Peyer's patch (tissue), 4 donors: ENCODE data around the gene AHSP. TPM values are rescaled to one million over a fixed set of nuclear protein-coding genes. Genes with fewer than 3 reads are reported as not detected.
A peak's percentile ranks its signal among the peaks of the same experiment; 100 is the strongest.
"Not testable (repeated sequence)": the region's sequence is repeated elsewhere in the genome, so short reads cannot be mapped to it uniquely, and the experiment has no call there.

Source experiments
- DNase-seq, 3 donors: peaks; one replicate each; pipeline ENCODE4 v3.0.0-alpha.2; 2017 to 2019
- H3K27ac ChIP-seq, 4 donors: fragments of 200-600 bp; sonication (generic); one replicate each; pipeline ENCODE4 v1.5.1; 2016 to 2019
- H3K27me3 ChIP-seq, 2 donors: fragments of 200-600 bp; sonication (generic); one replicate each; pipeline ENCODE4 v1.5.1; 2019
- H3K36me3 ChIP-seq, 3 donors: fragments of 200-600 bp; sonication (generic); one replicate each; pipeline ENCODE4 v1.5.1; 2016 to 2019
- H3K4me1 ChIP-seq, 4 donors: fragments of 200-600 bp; sonication (generic); one replicate each; pipeline ENCODE4 v1.5.1; 2016 to 2019
- H3K4me3 ChIP-seq, 4 donors: fragments of 200-600 bp; sonication (generic); 1 replicate in 3 of 4; 2 replicates in 1 of 4; pipeline ENCODE4 v1.5.1; 2016 to 2019; ENCODE audit warnings: mild to moderate bottlenecking in 1 of 4
- H3K9me3 ChIP-seq, 4 donors: fragments of 200-600 bp; sonication (generic); one replicate each; pipeline ENCODE4 v1.5.1; 2016 to 2019; ENCODE audit warnings: mild to moderate bottlenecking in 1 of 4
- POLR2A ChIP-seq, 2 donors: fragments of 450-650 bp; IDR thresholded peaks; one replicate each; pipeline ENCODE4 v1.5.1; 2017; ENCODE audit warnings: antibody characterized with exemption in 2 of 2, mild to moderate bottlenecking in 2 of 2, moderate library complexity in 2 of 2
- total RNA-seq, 4 donors: library from RNA; depleted of rRNA; stranded (reverse); fragments of >200 nt; gene quantifications; one replicate each; pipeline ENCODE4 v1.1.0, GENCODE V29; 2016
- TF ChIP-seq, protein P1 (sequence below), 6 experiments: fragments of 450-650 bp in 4 of 6; fragments of 200-600 bp in 2 of 6; sonication (generic) in 1 of 6; IDR thresholded peaks; one replicate each; pipeline ENCODE4 v1.5.1; 2017 to 2019; ENCODE audit warnings: antibody characterized with exemption in 6 of 6, mild to moderate bottlenecking in 3 of 6, moderate library complexity in 1 of 6

AHSP gene
- total RNA-seq, 4 donors from 2014 or later: not detected

DNA sequence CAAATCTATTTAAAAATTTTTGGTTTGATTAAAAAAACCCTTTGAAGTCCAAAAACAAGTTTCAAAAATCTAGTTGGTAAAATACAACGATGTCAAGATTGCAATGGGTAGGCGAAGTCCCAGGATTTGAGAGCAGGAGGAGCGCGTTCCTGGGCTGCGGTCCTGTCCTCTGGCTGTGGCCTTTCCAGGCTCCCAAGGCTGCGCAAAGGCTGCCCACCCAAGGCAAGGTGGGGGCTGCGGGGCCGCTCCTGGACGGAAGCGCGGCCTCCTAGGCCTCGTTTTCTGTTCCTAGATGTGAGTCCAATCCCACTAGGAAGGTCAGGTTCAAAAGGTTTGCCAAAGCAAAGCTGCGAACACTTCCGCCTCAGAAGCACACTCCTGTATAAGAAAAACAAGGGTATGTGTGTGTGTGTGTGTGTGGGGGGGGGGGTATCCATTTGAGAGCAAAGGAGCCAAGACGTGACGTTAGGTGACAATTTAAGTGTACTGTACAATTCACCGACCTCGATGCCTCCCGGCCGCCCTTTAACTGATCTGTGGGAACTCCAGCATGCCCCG is 9.2 kb downstream of the AHSP start:
- H3K4me3 ChIP-seq: peak overlapping the region in 2 of 4 donors; percentile 43 to 51
- H3K27ac ChIP-seq: no peak overlapping the region
- TF ChIP-seq, protein P1, sequence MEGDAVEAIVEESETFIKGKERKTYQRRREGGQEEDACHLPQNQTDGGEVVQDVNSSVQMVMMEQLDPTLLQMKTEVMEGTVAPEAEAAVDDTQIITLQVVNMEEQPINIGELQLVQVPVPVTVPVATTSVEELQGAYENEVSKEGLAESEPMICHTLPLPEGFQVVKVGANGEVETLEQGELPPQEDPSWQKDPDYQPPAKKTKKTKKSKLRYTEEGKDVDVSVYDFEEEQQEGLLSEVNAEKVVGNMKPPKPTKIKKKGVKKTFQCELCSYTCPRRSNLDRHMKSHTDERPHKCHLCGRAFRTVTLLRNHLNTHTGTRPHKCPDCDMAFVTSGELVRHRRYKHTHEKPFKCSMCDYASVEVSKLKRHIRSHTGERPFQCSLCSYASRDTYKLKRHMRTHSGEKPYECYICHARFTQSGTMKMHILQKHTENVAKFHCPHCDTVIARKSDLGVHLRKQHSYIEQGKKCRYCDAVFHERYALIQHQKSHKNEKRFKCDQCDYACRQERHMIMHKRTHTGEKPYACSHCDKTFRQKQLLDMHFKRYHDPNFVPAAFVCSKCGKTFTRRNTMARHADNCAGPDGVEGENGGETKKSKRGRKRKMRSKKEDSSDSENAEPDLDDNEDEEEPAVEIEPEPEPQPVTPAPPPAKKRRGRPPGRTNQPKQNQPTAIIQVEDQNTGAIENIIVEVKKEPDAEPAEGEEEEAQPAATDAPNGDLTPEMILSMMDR (IDR thresholded peaks at IDR 0.05): no peak
- TF ChIP-seq POLR2A (IDR thresholded peaks at IDR 0.05): no peak
- no peak for DNase-seq
- H3K36me3 ChIP-seq: no peaks in the 10 kb centered on the region
- H3K4me1 ChIP-seq: peaks cover 0 to 7% (median 0%) of the 10 kb centered on the region in 4 donors
- H3K27me3 ChIP-seq: peaks cover 0 to 6% of the 10 kb centered on the region in 2 donors
- H3K9me3 ChIP-seq: peaks cover 0 to 6% (median 0%) of the 10 kb centered on the region in 4 donors

DNA sequence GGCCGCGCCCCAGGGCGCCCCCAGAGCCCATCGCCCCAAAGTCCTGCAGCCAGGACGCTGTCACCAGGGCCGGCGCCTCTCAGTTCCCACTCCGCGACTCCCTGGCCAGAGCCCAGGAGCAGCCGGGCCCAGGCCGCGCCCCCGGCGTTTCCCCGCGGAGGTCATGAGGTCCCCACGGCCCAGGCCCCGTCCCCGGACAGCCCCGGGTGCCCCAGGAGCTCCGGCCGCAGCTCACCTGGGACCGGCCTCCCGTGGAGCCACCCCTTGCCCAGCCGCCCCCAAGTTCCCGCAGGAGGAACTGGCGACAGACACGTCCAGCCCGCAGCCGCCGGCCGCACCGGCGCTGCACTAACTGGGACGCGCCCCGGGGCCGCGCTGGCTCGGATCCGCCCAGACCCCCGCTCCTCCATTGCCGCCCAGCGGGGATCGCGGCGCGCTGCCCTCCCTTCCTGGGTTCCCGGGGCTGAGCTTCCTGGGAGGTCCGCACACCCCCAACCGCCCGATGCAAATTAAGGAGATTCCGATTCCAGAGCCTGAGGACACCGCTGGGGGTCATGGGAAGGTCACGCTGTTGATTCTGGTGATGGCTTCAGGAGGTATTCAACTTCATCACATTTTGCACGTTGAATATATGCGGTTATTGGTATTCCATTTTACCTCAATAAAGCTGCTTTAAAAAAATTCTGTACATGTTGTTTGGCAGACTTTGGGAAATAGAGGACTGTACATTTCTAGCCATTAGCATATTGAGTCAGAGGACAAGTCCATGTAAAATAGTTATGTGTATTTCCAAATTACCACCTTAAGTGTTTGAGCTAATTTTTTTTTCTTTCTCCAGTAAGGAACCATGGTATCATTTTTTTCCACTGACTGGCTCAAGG is 9.9 kb downstream of the AHSP start:
- Histone ChIP-seq H3K4me1 (peaks cover 0 to 7% (median 0%) of the 10 kb centered on the region in 4 donors), H3K9me3 (peaks cover 0 to 6% (median 0%) of the 10 kb centered on the region in 4 donors), H3K27ac (no peak overlapping the region), H3K4me3 (peak overlapping the region in 3 of 4 donors; percentile 18 to 51 (median 43)), H3K36me3 (no peaks in the 10 kb centered on the region), H3K27me3 (peaks cover 0 to 6% of the 10 kb centered on the region in 2 donors)
- no peak for DNase-seq
- TF ChIP-seq, protein P1 (IDR thresholded peaks at IDR 0.05): no peak
- no peak for TF ChIP-seq POLR2A (IDR thresholded peaks at IDR 0.05)

DNA sequence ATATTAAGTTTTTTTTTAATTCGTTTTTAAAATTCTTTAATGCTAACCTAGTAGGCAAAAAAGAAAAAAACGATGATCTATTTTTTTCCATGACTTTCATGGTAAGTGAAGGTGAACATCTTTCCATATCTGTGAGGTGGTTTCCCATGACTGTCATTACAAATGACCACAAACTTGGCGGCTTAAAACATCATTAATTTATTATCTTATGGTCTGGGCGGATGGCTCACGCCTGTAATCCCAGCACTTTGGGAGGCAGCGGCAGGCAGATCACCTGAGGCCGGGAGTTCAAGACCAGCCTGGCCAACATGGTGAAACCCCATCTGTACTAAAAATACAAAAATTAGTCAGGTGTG is 10.5 kb downstream of the AHSP start:
- H3K36me3 ChIP-seq, DNase-seq, H3K4me1 ChIP-seq, H3K27ac ChIP-seq, H3K4me3 ChIP-seq, H3K27me3 ChIP-seq, H3K9me3 ChIP-seq: not testable (repeated sequence)

DNA sequence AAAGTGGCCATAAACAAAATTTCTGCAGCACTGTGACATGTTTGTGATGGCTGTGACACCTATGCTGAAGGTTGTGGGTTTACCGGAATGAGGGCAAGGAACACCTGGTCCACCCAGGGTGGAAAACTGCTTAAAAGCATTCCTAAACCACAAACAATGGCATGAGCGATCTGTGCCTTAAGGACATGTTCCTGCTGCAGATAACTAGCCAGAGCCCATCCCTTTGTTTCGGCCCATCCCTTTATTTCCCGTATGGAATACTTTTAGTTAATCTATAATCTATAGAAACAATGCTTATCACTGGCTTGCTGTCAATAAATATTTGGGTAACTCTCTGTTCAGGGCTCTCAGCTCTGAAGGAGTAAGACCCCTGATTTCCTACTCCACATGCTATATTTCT is 12.1 kb downstream of the AHSP start:
- not testable (repeated sequence) for H3K4me1 ChIP-seq, H3K27me3 ChIP-seq, H3K27ac ChIP-seq, H3K4me3 ChIP-seq, H3K36me3 ChIP-seq, DNase-seq, H3K9me3 ChIP-seq

DNA sequence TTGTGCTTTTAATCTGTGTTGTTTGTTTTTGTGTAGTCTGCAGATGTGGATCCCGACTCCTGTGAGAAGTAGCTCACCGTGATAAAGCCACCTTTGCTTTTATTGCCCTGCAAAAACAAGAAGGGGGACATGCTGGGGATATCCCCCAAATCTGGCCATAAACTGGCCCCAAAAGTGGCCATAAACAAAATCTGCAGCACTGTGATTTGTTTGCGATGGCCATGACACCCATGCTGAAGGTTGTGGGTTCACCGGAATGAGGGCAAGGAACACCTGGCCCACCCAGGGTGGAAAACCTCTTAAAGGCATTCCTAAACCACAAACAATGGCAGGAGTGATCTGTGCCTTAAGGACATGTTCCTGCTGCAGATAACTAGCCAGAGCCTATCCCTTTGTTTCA is 15.1 kb downstream of the AHSP start:
- Histone ChIP-seq H3K27ac (no peak overlapping the region), H3K36me3 (no peaks in the 10 kb centered on the region), H3K4me1 (peaks cover 0 to under 1% (median 0%) of the 10 kb centered on the region in 4 donors), H3K9me3 (peaks cover 0 to 6% (median 0%) of the 10 kb centered on the region in 4 donors), H3K4me3 (no peak overlapping the region), H3K27me3 (peaks cover 0 to under 1% of the 10 kb centered on the region in 2 donors)
- TF ChIP-seq, protein P1 (IDR thresholded peaks at IDR 0.05): no peak
- no peak for TF ChIP-seq POLR2A (IDR thresholded peaks at IDR 0.05)
- DNase-seq: no peak

DNA sequence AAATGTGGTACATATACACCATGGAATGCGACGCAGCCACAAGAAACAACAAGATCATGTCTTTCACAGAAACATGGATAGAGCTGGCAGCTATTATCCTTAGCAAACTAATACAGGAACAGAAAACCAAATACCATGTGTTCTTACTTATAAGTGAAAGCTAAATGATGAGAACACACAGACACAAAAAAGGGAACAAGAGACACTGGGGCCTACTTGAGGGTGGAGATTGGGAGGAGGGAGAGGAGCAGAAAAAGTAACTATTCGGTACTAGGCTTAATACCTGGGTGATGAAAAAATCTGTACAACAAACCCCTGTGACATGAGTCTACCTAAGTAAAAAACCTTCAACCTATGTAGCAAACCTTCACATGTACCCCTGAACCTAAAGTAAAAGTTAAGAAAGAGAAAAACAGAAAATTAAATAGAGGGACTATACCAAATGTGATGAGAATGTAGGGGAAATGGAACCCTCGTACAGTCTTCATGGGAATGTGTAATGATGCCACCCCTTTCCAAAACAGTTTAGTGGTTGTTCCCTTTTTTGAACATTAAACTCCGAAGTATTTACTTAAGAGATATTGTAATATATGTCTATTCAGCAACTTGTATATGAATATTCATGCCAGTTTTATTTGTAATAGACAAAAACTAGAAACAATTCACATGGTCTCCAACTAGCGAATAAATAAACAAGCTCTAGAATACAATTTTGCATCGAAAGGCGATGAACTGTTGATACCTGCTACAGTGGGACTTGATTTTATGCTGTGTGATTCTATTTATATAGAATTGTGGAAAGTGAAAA is 33.9 kb downstream of the AHSP start:
- H3K4me1 ChIP-seq: no peaks in the 10 kb centered on the region
- no peaks in the 10 kb centered on the region for H3K9me3 ChIP-seq
- H3K4me3 ChIP-seq: no peak overlapping the region
- no peaks in the 10 kb centered on the region for H3K36me3 ChIP-seq
- no peaks in the 10 kb centered on the region for H3K27me3 ChIP-seq
- no peak for DNase-seq
- no peak for TF ChIP-seq POLR2A (IDR thresholded peaks at IDR 0.05)
- TF ChIP-seq, protein P1 (IDR thresholded peaks at IDR 0.05): no peak
- H3K27ac ChIP-seq: no peak overlapping the region
